GM23338 (cell line): ENCODE data around the gene MRPS26. TPM values are rescaled to one million over a fixed set of nuclear protein-coding genes. Genes with fewer than 3 reads are reported as not detected.
A peak's percentile ranks its signal among the peaks of the same experiment; 100 is the strongest.
"Not testable (repeated sequence)": the region's sequence is repeated elsewhere in the genome, so short reads cannot be mapped to it uniquely, and the experiment has no call there.

Experiments used
- ATAC-seq: fragments of 200-7000 bp; cut with Tn5 transposase; 3 replicates; pipeline ENCODE4 v1.9.1; 2020
- DNase-seq: peaks from one replicate; pipeline ENCODE4 v3.0.0-alpha.2; 2015; ENCODE audit warnings: low spot score
- H2AFZ ChIP-seq: fragments of 200-600 bp; sonication (generic); 2 replicates; pipeline ENCODE4 v1.8.0; 2016; ENCODE audit warnings: antibody characterized with exemption, mild to moderate bottlenecking, moderate library complexity
- H3F3A ChIP-seq: fragments of 200-600 bp; sonication (generic); replicated peaks from 2 replicates; pipeline ENCODE4 v1.8.0; 2017; ENCODE audit warnings: antibody characterized with exemption, mixed run types, low read depth
- H3K27ac ChIP-seq: fragments of 200-600 bp; sonication (generic); 2 replicates; pipeline ENCODE4 v1.6.1; 2016; ENCODE audit warnings: low read depth
- H3K27me3 ChIP-seq: fragments of 200-600 bp; sonication (generic); 2 replicates; pipeline ENCODE4 v1.8.0; 2016; ENCODE audit warnings: mild to moderate bottlenecking, mixed run types, moderate library complexity; ENCODE audit not compliant: insufficient read depth
- H3K36me3 ChIP-seq: fragments of 200-600 bp; sonication (generic); 2 replicates; pipeline ENCODE4 v1.8.0; 2016; ENCODE audit warnings: mild to moderate bottlenecking; ENCODE audit not compliant: insufficient read depth
- H3K4me1 ChIP-seq: fragments of 200-600 bp; sonication (generic); 2 replicates; pipeline ENCODE4 v1.8.0; 2016; ENCODE audit warnings: mild to moderate bottlenecking, moderate library complexity; ENCODE audit not compliant: insufficient read depth
- H3K4me2 ChIP-seq: fragments of 200-600 bp; sonication (generic); 2 replicates; pipeline ENCODE4 v1.7.1; 2017; ENCODE audit warnings: mixed run types
- H3K4me3 ChIP-seq: fragments of 200-600 bp; sonication (generic); 2 replicates; pipeline ENCODE4 v1.6.1; 2016; ENCODE audit warnings: mixed run types
- H3K79me2 ChIP-seq: fragments of 200-600 bp; sonication (generic); replicated peaks from 2 replicates; pipeline ENCODE4 v1.8.0; 2017; ENCODE audit warnings: mild to moderate bottlenecking; ENCODE audit not compliant: insufficient read depth
- H3K9me2 ChIP-seq: fragments of 200-600 bp; sonication (generic); 2 replicates; pipeline ENCODE4 v1.8.0; 2017; ENCODE audit not compliant: insufficient read depth
- H4K20me1 ChIP-seq: fragments of 200-600 bp; sonication (generic); replicated peaks from 2 replicates; pipeline ENCODE4 v1.8.0; 2017; ENCODE audit warnings: mild to moderate bottlenecking; ENCODE audit not compliant: insufficient read depth
- H3K27ac Mint-ChIP-seq: 2 replicates; pipeline ENCODE4 v1.8.0; 2020; ENCODE audit warnings: inconsistent platforms, mild to moderate bottlenecking, moderate library complexity, mixed read lengths
- H3K27me3 Mint-ChIP-seq: 3 replicates; pipeline ENCODE4 v1.8.0; 2022; ENCODE audit warnings: low read depth, mild to moderate bottlenecking, moderate library complexity, mixed read lengths, inconsistent platforms; ENCODE audit not compliant: insufficient read depth, poor library complexity
- H3K36me3 Mint-ChIP-seq: 3 replicates; pipeline ENCODE4 v1.8.0; 2021; ENCODE audit warnings: low read depth, mild to moderate bottlenecking, inconsistent platforms, moderate library complexity, mixed read lengths
- H3K4me1 Mint-ChIP-seq: 3 replicates; pipeline ENCODE4 v1.8.0; 2020; ENCODE audit warnings: mild to moderate bottlenecking, inconsistent platforms, mixed read lengths
- H3K4me3 Mint-ChIP-seq: 3 replicates; pipeline ENCODE4 v1.8.0; 2021; ENCODE audit warnings: moderate library complexity, mild to moderate bottlenecking, inconsistent platforms, mixed read lengths
- H3K9me3 Mint-ChIP-seq: 3 replicates; pipeline ENCODE4 v1.8.0; 2020; ENCODE audit warnings: moderate library complexity, mild to moderate bottlenecking, inconsistent platforms, mixed read lengths
- CREB1 ChIP-seq: fragments of 250-450 bp; sonication (Bioruptor Pico); IDR thresholded peaks from 2 replicates; pipeline ENCODE4 v1.5.0; 2020; ENCODE audit warnings: low read depth, mild to moderate bottlenecking, moderate library complexity
- CTCF ChIP-seq, 2 experiments: fragments of 200-600 bp in 1 of 2; sonication (generic) in 1 of 2; conservative IDR thresholded peaks; 2 replicates each; pipeline versions ENCODE4 v1.5.1 to v1.6.1; 2016 to 2017; ENCODE audit warnings: antibody characterized with exemption in 2 of 2, low read depth in 2 of 2, mild to moderate bottlenecking in 2 of 2, moderate library complexity in 1 of 2
- ETS1 ChIP-seq: IDR thresholded peaks from 2 replicates; pipeline ENCODE4 v1.6.1; 2016; ENCODE audit warnings: antibody characterized with exemption
- EZH2 ChIP-seq: fragments of 200-600 bp; sonication (generic); IDR thresholded peaks from one replicate; pipeline ENCODE4 v1.8.0; 2017; ENCODE audit warnings: antibody characterized with exemption, mild to moderate bottlenecking, low read depth; ENCODE audit not compliant: unreplicated experiment
- EZH2phosphoT487 ChIP-seq: fragments of 200-600 bp; sonication (generic); IDR thresholded peaks from one replicate; pipeline ENCODE4 v1.8.1; 2018; ENCODE audit warnings: antibody characterized with exemption; ENCODE audit not compliant: unreplicated experiment
- JUNB ChIP-seq: IDR thresholded peaks from one replicate; pipeline ENCODE4 v1.6.1; 2016; ENCODE audit warnings: antibody characterized with exemption; ENCODE audit not compliant: unreplicated experiment
- POLR2AphosphoS5 ChIP-seq: IDR thresholded peaks from 2 replicates; pipeline ENCODE4 v1.6.1; 2016; ENCODE audit warnings: antibody characterized with exemption, low read depth
- REST ChIP-seq: IDR thresholded peaks from one replicate; pipeline ENCODE4 v1.6.1; 2018; ENCODE audit warnings: antibody characterized with exemption; ENCODE audit not compliant: unreplicated experiment
- STAT1 ChIP-seq: IDR thresholded peaks from one replicate; pipeline ENCODE4 v1.6.1; 2016; ENCODE audit warnings: antibody characterized with exemption; ENCODE audit not compliant: unreplicated experiment
- ZNF114 ChIP-seq: fragments of 250-450 bp; sonication (Bioruptor Pico); IDR thresholded peaks from 2 replicates; pipeline ENCODE4 v1.5.0; 2020; ENCODE audit warnings: mild to moderate bottlenecking, moderate library complexity
- ZNF331 ChIP-seq: fragments of 250-450 bp; sonication (Bioruptor Pico); IDR thresholded peaks from 2 replicates; pipeline ENCODE4 v1.5.0; 2020; ENCODE audit warnings: low read depth, mild to moderate bottlenecking, moderate library complexity
- polyA plus RNA-seq: library from polyadenylated mRNA; unstranded; fragments of >200 nt; fragmentation: Nextera tagmentation; extraction: Ambion mirVana; gene quantifications from 2 replicates; pipeline ENCODE4 v1.2.1, GENCODE V29; 2016
- total RNA-seq: library from RNA; depleted of rRNA; stranded (reverse); fragments of >200 nt; shearing (Covaris generic); gene quantifications from 2 replicates; pipeline ENCODE4 v1.2.3, GENCODE V29; 2014

The MRPS26 gene
- total and polyA plus RNA-seq, 2 experiments from 2014 or later: 105 to 154 TPM

GRCh38 chr20:3072530-3073250 is 26.8 kb downstream of the MRPS26 start (continued):
- TF ChIP-seq ETS1 (no peak), EZH2 (no peak), JUNB (no peak), ZNF331 (CRISPR knock-in tag) (no peak), CTCF (conservative IDR thresholded peaks at IDR 0.05; ENCODE audit: low read depth in 2 of 2) (no peak), CREB1 (CRISPR knock-in tag) (no peak), ZNF114 (CRISPR knock-in tag) (no peak), POLR2AphosphoS5 (no peak), STAT1 (no peak), REST (no peak), EZH2phosphoT487 (no peak)

GRCh38 chr20:3073251-3073643 is 27.4 kb downstream of the MRPS26 start:
- peaks cover 38% of the 10 kb centered on the region for H3K27me3 Mint-ChIP-seq
- peak overlapping the region; percentile 97; the same call in 1 of the 2 replicates for H2AFZ ChIP-seq
- H3K4me1 ChIP-seq, H4K20me1 ChIP-seq, H3K27ac Mint-ChIP-seq, H3K9me2 ChIP-seq, H3K36me3 Mint-ChIP-seq, ATAC-seq, DNase-seq, H3K36me3 ChIP-seq, H3K4me3 ChIP-seq, H3K27ac ChIP-seq, H3K79me2 ChIP-seq, H3K9me3 Mint-ChIP-seq, H3F3A ChIP-seq: not testable (repeated sequence)
- H3K4me1 Mint-ChIP-seq: peaks cover 23% of the 10 kb centered on the region
- peaks cover 42% of the 10 kb centered on the region for H3K27me3 ChIP-seq
- H3K4me2 ChIP-seq: peak overlapping the region; percentile 79; the same call in 1 of the 2 replicates
- H3K4me3 Mint-ChIP-seq: peak overlapping the region; percentile 8; the same call in 1 of the 3 replicates
